DND-41 (cell line): ENCODE data around the gene RCBTB1.

Experiments used
- CTCF ChIP-seq: IDR thresholded peaks from 2 replicates; pipeline ENCODE4 v1.5.1; 2012; ENCODE audit warnings: borderline replicate concordance, low read length, moderate library complexity, mild to moderate bottlenecking; ENCODE audit not compliant: poor library complexity, severe bottlenecking; ENCODE audit errors: extremely low read depth
- EZH2 ChIP-seq: IDR thresholded peaks from 3 replicates; pipeline ENCODE4 v1.6.1; 2012; ENCODE audit warnings: borderline replicate concordance, low read depth, mild to moderate bottlenecking, moderate library complexity, low read length, inconsistent platforms; ENCODE audit not compliant: severe bottlenecking

GRCh38 chr13:49569993-49570689, 15.2 kb downstream of the RCBTB1 start:
- TF ChIP-seq CTCF = no peak
- TF ChIP-seq EZH2 = no peak
